ENCODE data around the gene SPO11.

- TF ChIP-seq FOXS1 (CRISPR knock-in tag; IDR thresholded peaks at IDR 0.05) (no peak), EP300 (IDR thresholded peaks at IDR 0.05) (no peak), HDAC2 (IDR thresholded peaks at IDR 0.05) (no peak), CEBPB (IDR thresholded peaks at IDR 0.05) (no peak), POLR2A (IDR thresholded peaks at IDR 0.05; ENCODE audit: low read length) (no peak), SMC3 (IDR thresholded peaks at IDR 0.05) (no peak), GATA3 (IDR thresholded peaks at IDR 0.05; ENCODE audit: borderline replicate concordance) (no peak), FOSL2 (IDR thresholded peaks at IDR 0.05) (no peak), FOSL2 (CRISPR knock-in tag; IDR thresholded peaks at IDR 0.05) (no peak), RAD21 (conservative IDR thresholded peaks at IDR 0.05 in 1 of 2, IDR thresholded peaks at IDR 0.05 in 1 of 2) (no peak), HES2 (IDR thresholded peaks at IDR 0.05) (no peak), USF2 (IDR thresholded peaks at IDR 0.05) (no peak)
- TF ChIP-seq, protein P1, sequence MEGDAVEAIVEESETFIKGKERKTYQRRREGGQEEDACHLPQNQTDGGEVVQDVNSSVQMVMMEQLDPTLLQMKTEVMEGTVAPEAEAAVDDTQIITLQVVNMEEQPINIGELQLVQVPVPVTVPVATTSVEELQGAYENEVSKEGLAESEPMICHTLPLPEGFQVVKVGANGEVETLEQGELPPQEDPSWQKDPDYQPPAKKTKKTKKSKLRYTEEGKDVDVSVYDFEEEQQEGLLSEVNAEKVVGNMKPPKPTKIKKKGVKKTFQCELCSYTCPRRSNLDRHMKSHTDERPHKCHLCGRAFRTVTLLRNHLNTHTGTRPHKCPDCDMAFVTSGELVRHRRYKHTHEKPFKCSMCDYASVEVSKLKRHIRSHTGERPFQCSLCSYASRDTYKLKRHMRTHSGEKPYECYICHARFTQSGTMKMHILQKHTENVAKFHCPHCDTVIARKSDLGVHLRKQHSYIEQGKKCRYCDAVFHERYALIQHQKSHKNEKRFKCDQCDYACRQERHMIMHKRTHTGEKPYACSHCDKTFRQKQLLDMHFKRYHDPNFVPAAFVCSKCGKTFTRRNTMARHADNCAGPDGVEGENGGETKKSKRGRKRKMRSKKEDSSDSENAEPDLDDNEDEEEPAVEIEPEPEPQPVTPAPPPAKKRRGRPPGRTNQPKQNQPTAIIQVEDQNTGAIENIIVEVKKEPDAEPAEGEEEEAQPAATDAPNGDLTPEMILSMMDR (IDR thresholded peaks at IDR 0.05), result no peak
- TF ChIP-seq, protein P2, sequence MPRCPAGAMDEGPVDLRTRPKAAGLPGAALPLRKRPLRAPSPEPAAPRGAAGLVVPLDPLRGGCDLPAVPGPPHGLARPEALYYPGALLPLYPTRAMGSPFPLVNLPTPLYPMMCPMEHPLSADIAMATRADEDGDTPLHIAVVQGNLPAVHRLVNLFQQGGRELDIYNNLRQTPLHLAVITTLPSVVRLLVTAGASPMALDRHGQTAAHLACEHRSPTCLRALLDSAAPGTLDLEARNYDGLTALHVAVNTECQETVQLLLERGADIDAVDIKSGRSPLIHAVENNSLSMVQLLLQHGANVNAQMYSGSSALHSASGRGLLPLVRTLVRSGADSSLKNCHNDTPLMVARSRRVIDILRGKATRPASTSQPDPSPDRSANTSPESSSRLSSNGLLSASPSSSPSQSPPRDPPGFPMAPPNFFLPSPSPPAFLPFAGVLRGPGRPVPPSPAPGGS (IDR thresholded peaks at IDR 0.05), result no peak
- TF ChIP-seq, protein P3, sequence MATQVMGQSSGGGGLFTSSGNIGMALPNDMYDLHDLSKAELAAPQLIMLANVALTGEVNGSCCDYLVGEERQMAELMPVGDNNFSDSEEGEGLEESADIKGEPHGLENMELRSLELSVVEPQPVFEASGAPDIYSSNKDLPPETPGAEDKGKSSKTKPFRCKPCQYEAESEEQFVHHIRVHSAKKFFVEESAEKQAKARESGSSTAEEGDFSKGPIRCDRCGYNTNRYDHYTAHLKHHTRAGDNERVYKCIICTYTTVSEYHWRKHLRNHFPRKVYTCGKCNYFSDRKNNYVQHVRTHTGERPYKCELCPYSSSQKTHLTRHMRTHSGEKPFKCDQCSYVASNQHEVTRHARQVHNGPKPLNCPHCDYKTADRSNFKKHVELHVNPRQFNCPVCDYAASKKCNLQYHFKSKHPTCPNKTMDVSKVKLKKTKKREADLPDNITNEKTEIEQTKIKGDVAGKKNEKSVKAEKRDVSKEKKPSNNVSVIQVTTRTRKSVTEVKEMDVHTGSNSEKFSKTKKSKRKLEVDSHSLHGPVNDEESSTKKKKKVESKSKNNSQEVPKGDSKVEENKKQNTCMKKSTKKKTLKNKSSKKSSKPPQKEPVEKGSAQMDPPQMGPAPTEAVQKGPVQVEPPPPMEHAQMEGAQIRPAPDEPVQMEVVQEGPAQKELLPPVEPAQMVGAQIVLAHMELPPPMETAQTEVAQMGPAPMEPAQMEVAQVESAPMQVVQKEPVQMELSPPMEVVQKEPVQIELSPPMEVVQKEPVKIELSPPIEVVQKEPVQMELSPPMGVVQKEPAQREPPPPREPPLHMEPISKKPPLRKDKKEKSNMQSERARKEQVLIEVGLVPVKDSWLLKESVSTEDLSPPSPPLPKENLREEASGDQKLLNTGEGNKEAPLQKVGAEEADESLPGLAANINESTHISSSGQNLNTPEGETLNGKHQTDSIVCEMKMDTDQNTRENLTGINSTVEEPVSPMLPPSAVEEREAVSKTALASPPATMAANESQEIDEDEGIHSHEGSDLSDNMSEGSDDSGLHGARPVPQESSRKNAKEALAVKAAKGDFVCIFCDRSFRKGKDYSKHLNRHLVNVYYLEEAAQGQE (IDR thresholded peaks at IDR 0.05), result no peak
Observed at GRCh38 chr20:57289391-57290177, 40.0 kb upstream of the SPO11 start.
